Measurements from ENCODE around the gene CDK6.
"Not testable (repeated sequence)": the region's sequence is repeated elsewhere in the genome, so short reads cannot be mapped to it uniquely, and the experiment has no call there.

GRCh38 chr7:92744180-92744579 is 92.2 kb downstream of the CDK6 start:
- TF ChIP-seq EZH2 (IDR thresholded peaks at IDR 0.05; ENCODE audit: low read length); CTCF (optimal IDR thresholded peaks at IDR 0.05 in 1 of 3, IDR thresholded peaks at IDR 0.05 in 1 of 3, conservative IDR thresholded peaks at IDR 0.05 in 1 of 3; ENCODE audit: extremely low read depth in 1 of 3, insufficient read depth in 2 of 3, low read length in 3 of 3): not testable (repeated sequence)

All from keratinocyte (primary cell).